A549 (cell line): Measurements from ENCODE around the gene RELN. TPM values are rescaled to one million over a fixed set of nuclear protein-coding genes. Genes with fewer than 3 reads are reported as not detected.

Experiments used
- ATAC-seq, 2 experiments: fragments of 200-7000 bp in 1 of 2; fragments of >200 bp in 1 of 2; cut with Nextera tagmentation in 1 of 2; cut with Tn5 transposase in 1 of 2; 3 replicates each; pipeline versions ENCODE4 v1.8.0 to v1.9.1; 2018 to 2020; ENCODE audit warnings: mild to moderate bottlenecking in 1 of 2, moderate library complexity in 1 of 2
- CTCF ChIA-PET: fragments of 300-600 bp; sonication (Branson Sonifier 250); formaldehyde crosslinking; extraction: SDS; loops from one replicate; lab custom pipeline; 2021; ENCODE audit warnings: antibody characterized with exemption, inconsistent platforms; lab: Yijun Ruan, JAX
- POLR2A ChIA-PET: fragments of 350-600 bp; formaldehyde crosslinking; extraction: SDS; loops from one replicate; lab custom pipeline; 2021; ENCODE audit warnings: antibody characterized with exemption, inconsistent platforms; lab: Yijun Ruan, JAX
- DNase-seq, 2 experiments: peaks; one replicate each; pipeline versions ENCODE4 v3.0.0 to v3.0.0-alpha.2; 2011 to 2016; ENCODE audit warnings: low read depth in 1 of 2, low spot score in 1 of 2
- FAIRE-seq: peaks from 2 replicates; lab custom pipeline; 2011; peaks lifted over from hg19 to GRCh38; lab: Jason Lieb, UNC
- H3K27ac ChIP-seq, 2 experiments: fragments of >200 bp; sonication (Bioruptor Twin); formaldehyde crosslinking; 3 replicates each; pipeline ENCODE4 v1.5.1; 2016 to 2017
- H3K4me1 ChIP-seq: fragments of >200 bp; sonication (Bioruptor Twin); formaldehyde crosslinking; 3 replicates; pipeline ENCODE4 v1.6.1; 2016
- H3K4me2 ChIP-seq: fragments of >200 bp; sonication (Bioruptor Twin); formaldehyde crosslinking; 3 replicates; pipeline ENCODE4 v1.6.1; 2016
- H3K4me3 ChIP-seq: fragments of >200 bp; sonication (Bioruptor Twin); formaldehyde crosslinking; 3 replicates; pipeline ENCODE4 v1.5.1; 2016
- H3K9me3 ChIP-seq: fragments of >200 bp; sonication (Bioruptor Twin); formaldehyde crosslinking; 3 replicates; pipeline ENCODE4 v1.6.1; 2016
- CBX2 ChIP-seq: fragments of 200-600 bp; sonication (generic); IDR thresholded peaks from 2 replicates; pipeline ENCODE4 v1.6.1; 2016; ENCODE audit warnings: low read depth, mild to moderate bottlenecking, borderline replicate concordance
- CBX8 ChIP-seq: fragments of 200-600 bp; sonication (generic); IDR thresholded peaks from 2 replicates; pipeline ENCODE4 v1.6.1; 2016
- CEBPB ChIP-seq, 2 experiments: fragments of >200 bp in 1 of 2; sonication (Bioruptor Twin) in 1 of 2; formaldehyde crosslinking in 1 of 2; IDR thresholded peaks; 2 replicates each; pipeline ENCODE4 v1.6.1; 2012 to 2016
- EHMT2 ChIP-seq: fragments of 200-600 bp; sonication (generic); IDR thresholded peaks from 2 replicates; pipeline ENCODE4 v1.6.1; 2016; ENCODE audit warnings: antibody characterized with exemption, low read depth, mild to moderate bottlenecking, moderate library complexity
- FOSB ChIP-seq: fragments of 250-450 bp; sonication (Bioruptor Pico); IDR thresholded peaks from 2 replicates; pipeline ENCODE4 v1.5.0; 2020; ENCODE audit warnings: mild to moderate bottlenecking, moderate library complexity
- FOSL2 ChIP-seq, 2 experiments: fragments of 450-650 bp in 1 of 2; fragments of >200 bp in 1 of 2; sonication (Bioruptor Twin) in 1 of 2; formaldehyde crosslinking; IDR thresholded peaks; 2 replicates each; pipeline versions ENCODE4 v1.5.0 to v1.6.1; 2016 to 2020; ENCODE audit warnings: mild to moderate bottlenecking in 1 of 2, moderate library complexity in 1 of 2
- FOXS1 ChIP-seq: fragments of 250-450 bp; sonication (Bioruptor Pico); IDR thresholded peaks from 2 replicates; pipeline ENCODE4 v1.5.0; 2020; ENCODE audit warnings: mild to moderate bottlenecking, moderate library complexity
- HES2 ChIP-seq: fragments of >200 bp; sonication (Bioruptor Twin); formaldehyde crosslinking; IDR thresholded peaks from 2 replicates; pipeline ENCODE4 v1.6.1; 2016
- JUNB ChIP-seq: fragments of >200 bp; sonication (Bioruptor Twin); formaldehyde crosslinking; IDR thresholded peaks from 2 replicates; pipeline ENCODE4 v1.6.1; 2016
- POLR2A ChIP-seq: IDR thresholded peaks from 2 replicates; pipeline ENCODE4 v1.6.1; 2012; ENCODE audit warnings: mild to moderate bottlenecking, low read length
- POLR2AphosphoS2 ChIP-seq: conservative IDR thresholded peaks from 2 replicates; pipeline ENCODE4 v1.6.1; 2012; ENCODE audit warnings: low read length, improper control_type of control experiment, inconsistent platforms
- RAD21 ChIP-seq, 2 experiments: fragments of >200 bp in 1 of 2; sonication (Bioruptor Twin) in 1 of 2; formaldehyde crosslinking in 1 of 2; IDR thresholded peaks in 1 of 2; conservative IDR thresholded peaks in 1 of 2; 2 replicates in 1 of 2; 3 replicates in 1 of 2; pipeline ENCODE4 v1.6.1; 2012 to 2018; ENCODE audit warnings: inconsistent platforms in 1 of 2
- REST ChIP-seq: fragments of 200-600 bp; sonication (generic); IDR thresholded peaks from 2 replicates; pipeline ENCODE4 v1.6.1; 2016; ENCODE audit warnings: antibody characterized with exemption, mild to moderate bottlenecking, moderate library complexity
- SMC3 ChIP-seq: fragments of >200 bp; sonication (Bioruptor Twin); formaldehyde crosslinking; IDR thresholded peaks from 3 replicates; pipeline ENCODE4 v1.6.1; 2018; ENCODE audit warnings: inconsistent platforms
- SREBF2 ChIP-seq: fragments of 450-650 bp; IDR thresholded peaks from 2 replicates; pipeline ENCODE4 v1.6.1; 2014; ENCODE audit warnings: mild to moderate bottlenecking, moderate library complexity
- ZFP36 ChIP-seq: fragments of 450-650 bp; IDR thresholded peaks from 2 replicates; pipeline ENCODE4 v1.6.1; 2014; ENCODE audit warnings: borderline replicate concordance; ENCODE audit not compliant: partially characterized antibody
- ZSCAN20 ChIP-seq: fragments of 250-450 bp; sonication (Bioruptor Pico); IDR thresholded peaks from 2 replicates; pipeline ENCODE4 v1.8.0; 2022; ENCODE audit warnings: mild to moderate bottlenecking, moderate library complexity
- WGBS: methylation state at CpG from one replicate; pipeline ENCODE4 v1.1.6; 2017; ENCODE audit errors: missing lambda C conversion rate; 5-methylcytosine and 5-hydroxymethylcytosine counted together
- polyA plus RNA-seq, 4 experiments: library from polyadenylated mRNA; depleted of rRNA in 3 of 4; stranded (reverse); fragments of >200 nt; fragmentation: RNase III in 1 of 4; extraction: RNeasy Plus Mini Kit Qiagen cat#74134 plus additional on column Dnase treatment in 1 of 4; gene quantifications; 2 replicates in 3 of 4; 3 replicates in 1 of 4; pipeline ENCODE4 v1.2.3, GENCODE V29; 2011 to 2017
- TF ChIP-seq, protein P1 (sequence below): IDR thresholded peaks from 2 replicates; pipeline ENCODE4 v1.6.1; 2012
- TF ChIP-seq, protein P2 (sequence below): fragments of 250-450 bp; sonication (Bioruptor Pico); IDR thresholded peaks from 2 replicates; pipeline ENCODE4 v1.5.0; 2021; ENCODE audit warnings: mild to moderate bottlenecking, moderate library complexity, borderline replicate concordance
- TF ChIP-seq, protein P3 (sequence below): fragments of >200 bp; sonication (Bioruptor Twin); formaldehyde crosslinking; IDR thresholded peaks from 3 replicates; pipeline ENCODE4 v1.5.1; 2016

Gene RELN
- polyA plus RNA-seq, 2 of the 4 experiments (the other 2 are of a cell fraction): not detected

DNA sequence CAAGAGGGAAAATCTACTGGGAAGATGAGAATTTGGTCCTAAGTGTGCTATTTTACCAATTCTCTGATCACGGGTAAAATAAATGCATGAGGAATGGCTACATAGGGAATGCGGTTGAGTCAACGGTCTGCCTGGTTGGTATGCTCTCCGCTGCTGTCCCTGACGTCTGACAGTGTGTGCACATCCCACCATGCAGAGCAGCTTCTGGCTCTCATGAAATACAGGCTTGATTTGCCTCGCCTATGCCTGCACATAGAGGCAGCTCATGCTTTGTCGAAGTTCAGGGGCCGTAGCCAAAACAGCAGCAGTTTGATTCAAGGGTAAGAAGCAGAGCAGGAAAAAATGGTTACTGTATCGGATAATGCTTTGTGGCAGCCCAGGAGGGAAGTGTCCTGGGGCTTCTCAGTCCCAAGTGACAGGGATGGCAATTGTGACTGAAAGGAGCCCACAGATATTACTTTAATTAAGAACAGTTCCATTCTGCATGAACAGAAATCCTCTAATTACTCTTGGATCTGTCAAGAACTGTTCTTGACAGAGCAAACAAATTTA, 275.0 kb downstream of the RELN start:
- no peak for ATAC-seq
- POLR2A ChIA-PET: no interaction called here
- Histone ChIP-seq H3K4me2 (no peak overlapping the region), H3K27ac (no peak overlapping the region), H3K9me3 (no peaks in the 10 kb centered on the region), H3K4me3 (no peak overlapping the region), H3K4me1 (no peaks in the 10 kb centered on the region)
- 36% methylated on average over 9 of the region's 9 CpGs for WGBS
- TF ChIP-seq ZSCAN20 (CRISPR knock-in tag) (no peak), SMC3 (no peak), FOSB (no peak), SREBF2 (no peak)
- CTCF ChIA-PET: no interaction called here
- no peak for DNase-seq
- no peak for FAIRE-seq

DNA sequence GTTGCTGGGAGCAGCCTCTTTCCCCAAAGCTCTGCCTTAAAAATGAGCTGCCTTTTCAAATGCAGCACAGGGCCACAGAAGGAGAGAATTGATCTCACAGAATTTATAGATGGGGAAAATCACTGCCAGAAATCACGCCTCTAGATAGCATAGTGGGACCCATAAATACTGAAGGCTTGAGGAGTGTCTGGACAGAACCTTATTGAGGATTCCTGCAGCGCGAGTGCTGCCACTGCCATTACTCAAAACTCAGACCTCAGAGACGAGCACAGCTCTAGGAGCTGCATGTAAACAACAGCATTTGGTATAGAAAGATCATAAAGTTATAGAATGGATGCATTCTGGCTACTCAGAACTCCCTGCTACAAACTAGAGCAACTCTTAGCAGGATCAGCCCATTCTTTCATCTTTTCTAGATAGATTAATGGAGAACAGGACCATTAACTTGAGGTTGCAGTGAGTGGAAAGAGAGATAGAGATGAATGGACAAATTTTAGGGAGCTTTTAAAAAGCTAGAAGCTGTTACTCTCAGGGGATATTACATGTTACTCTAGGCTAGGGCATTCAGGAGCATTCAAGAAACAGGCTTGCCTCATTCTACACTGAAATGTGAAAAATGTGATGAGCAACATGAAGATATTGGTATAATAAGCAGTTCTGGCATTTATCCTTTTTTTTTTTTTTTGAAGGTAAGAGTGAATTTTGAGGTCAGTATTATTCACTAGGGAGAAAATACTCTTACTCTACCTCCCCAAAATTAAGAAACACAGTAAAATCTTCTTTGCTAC, 276.3 kb downstream of the RELN start:
- no peaks in the 10 kb centered on the region for H3K9me3 ChIP-seq
- FAIRE-seq: no peak
- ChIA-PET CTCF (interaction anchor here (0.7 kb wide), 1 partner anchor 75 kb away, joined by 3 read pairs; no protein-coding TSS in a partner anchor), POLR2A (no interaction called here)
- no peak for DNase-seq
- ATAC-seq: no peak
- no peaks in the 10 kb centered on the region for H3K4me1 ChIP-seq
- no peak overlapping the region for H3K27ac ChIP-seq
- WGBS: 26% methylated on average over 4 of the region's 4 CpGs
- no peak overlapping the region for H3K4me3 ChIP-seq
- TF ChIP-seq HES2 (no peak), FOXS1 (CRISPR knock-in tag) (no peak), RAD21 (conservative IDR thresholded peaks at IDR 0.05 in 1 of 2, IDR thresholded peaks at IDR 0.05 in 1 of 2) (no peak), CBX8 (no peak), FOSL2 (IDR thresholded peaks at IDR 0.05) (no peak), FOSL2 (CRISPR knock-in tag; IDR thresholded peaks at IDR 0.05) (no peak), CBX2 (no peak), JUNB (no peak), POLR2A (no peak), CEBPB (IDR thresholded peaks at IDR 0.05) (no peak), POLR2AphosphoS2 (no peak), SMC3 (no peak), ZFP36 (no peak), EHMT2 (no peak), REST (no peak)
- TF ChIP-seq, protein P1, sequence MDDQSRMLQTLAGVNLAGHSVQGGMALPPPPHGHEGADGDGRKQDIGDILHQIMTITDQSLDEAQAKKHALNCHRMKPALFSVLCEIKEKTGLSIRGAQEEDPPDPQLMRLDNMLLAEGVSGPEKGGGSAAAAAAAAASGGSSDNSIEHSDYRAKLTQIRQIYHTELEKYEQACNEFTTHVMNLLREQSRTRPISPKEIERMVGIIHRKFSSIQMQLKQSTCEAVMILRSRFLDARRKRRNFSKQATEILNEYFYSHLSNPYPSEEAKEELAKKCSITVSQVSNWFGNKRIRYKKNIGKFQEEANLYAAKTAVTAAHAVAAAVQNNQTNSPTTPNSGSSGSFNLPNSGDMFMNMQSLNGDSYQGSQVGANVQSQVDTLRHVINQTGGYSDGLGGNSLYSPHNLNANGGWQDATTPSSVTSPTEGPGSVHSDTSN: no peak
- TF ChIP-seq, protein P2, sequence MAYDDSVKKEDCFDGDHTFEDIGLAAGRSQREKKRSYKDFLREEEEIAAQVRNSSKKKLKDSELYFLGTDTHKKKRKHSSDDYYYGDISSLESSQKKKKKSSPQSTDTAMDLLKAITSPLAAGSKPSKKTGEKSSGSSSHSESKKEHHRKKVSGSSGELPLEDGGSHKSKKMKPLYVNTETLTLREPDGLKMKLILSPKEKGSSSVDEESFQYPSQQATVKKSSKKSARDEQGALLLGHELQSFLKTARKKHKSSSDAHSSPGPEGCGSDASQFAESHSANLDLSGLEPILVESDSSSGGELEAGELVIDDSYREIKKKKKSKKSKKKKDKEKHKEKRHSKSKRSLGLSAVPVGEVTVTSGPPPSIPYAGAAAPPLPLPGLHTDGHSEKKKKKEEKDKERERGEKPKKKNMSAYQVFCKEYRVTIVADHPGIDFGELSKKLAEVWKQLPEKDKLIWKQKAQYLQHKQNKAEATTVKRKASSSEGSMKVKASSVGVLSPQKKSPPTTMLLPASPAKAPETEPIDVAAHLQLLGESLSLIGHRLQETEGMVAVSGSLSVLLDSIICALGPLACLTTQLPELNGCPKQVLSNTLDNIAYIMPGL (CRISPR knock-in tag): no peak
- TF ChIP-seq, protein P3, sequence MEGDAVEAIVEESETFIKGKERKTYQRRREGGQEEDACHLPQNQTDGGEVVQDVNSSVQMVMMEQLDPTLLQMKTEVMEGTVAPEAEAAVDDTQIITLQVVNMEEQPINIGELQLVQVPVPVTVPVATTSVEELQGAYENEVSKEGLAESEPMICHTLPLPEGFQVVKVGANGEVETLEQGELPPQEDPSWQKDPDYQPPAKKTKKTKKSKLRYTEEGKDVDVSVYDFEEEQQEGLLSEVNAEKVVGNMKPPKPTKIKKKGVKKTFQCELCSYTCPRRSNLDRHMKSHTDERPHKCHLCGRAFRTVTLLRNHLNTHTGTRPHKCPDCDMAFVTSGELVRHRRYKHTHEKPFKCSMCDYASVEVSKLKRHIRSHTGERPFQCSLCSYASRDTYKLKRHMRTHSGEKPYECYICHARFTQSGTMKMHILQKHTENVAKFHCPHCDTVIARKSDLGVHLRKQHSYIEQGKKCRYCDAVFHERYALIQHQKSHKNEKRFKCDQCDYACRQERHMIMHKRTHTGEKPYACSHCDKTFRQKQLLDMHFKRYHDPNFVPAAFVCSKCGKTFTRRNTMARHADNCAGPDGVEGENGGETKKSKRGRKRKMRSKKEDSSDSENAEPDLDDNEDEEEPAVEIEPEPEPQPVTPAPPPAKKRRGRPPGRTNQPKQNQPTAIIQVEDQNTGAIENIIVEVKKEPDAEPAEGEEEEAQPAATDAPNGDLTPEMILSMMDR: no peak
- TF ChIP-seq, all 56 proteins: peak for 0
- H3K4me2 ChIP-seq: no peak overlapping the region
